GM21381 (cell line): Measurements from ENCODE around the gene MED15.
"Not testable (repeated sequence)": the region's sequence is repeated elsewhere in the genome, so short reads cannot be mapped to it uniquely, and the experiment has no call there.

Experiments used
- ATAC-seq: cut with Tn5 transposase; IDR thresholded peaks from one replicate; pipeline ENCODE4 v1.9.1; 2021; ENCODE audit warnings: mild to moderate bottlenecking, moderate library complexity; ENCODE audit not compliant: unreplicated experiment

MED15 gene

GRCh38 chr22:20507253-20508066 lies at the start of gene MED15:
Gene MED15 (plus strand): TSS chr22:20507610. CDS start chr22:20507679, 69 bp downstream.
- ATAC-seq = peak; percentile 73

- ATAC-seq = no peak
Measured at GRCh38 chr22:20458530-20459151, 48.8 kb upstream of the MED15 start.

- no peak for ATAC-seq
Measured at GRCh38 chr22:20459152-20459542, 48.3 kb upstream of the MED15 start.

DNA sequence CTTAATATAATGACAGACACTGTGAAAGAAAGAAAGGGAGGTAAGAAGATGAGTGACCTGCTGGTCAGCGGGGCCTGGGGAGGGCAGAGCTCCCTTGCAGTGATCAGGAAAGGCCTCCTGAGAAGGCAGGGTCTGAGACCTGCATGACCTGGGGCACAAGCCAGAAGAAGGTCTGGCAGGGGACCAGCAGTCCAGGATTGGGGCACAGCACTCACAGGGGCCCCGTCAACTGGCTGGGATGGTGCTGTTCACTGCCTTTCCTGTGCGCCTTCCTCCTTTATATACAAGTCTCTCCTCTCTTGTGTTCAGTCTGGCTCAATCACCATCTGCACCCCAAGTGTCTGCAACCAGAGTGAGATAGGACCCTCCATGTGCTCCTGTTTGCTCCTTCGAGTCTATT lies 47.5 kb upstream of the MED15 start:
- ATAC-seq = no peak

DNA sequence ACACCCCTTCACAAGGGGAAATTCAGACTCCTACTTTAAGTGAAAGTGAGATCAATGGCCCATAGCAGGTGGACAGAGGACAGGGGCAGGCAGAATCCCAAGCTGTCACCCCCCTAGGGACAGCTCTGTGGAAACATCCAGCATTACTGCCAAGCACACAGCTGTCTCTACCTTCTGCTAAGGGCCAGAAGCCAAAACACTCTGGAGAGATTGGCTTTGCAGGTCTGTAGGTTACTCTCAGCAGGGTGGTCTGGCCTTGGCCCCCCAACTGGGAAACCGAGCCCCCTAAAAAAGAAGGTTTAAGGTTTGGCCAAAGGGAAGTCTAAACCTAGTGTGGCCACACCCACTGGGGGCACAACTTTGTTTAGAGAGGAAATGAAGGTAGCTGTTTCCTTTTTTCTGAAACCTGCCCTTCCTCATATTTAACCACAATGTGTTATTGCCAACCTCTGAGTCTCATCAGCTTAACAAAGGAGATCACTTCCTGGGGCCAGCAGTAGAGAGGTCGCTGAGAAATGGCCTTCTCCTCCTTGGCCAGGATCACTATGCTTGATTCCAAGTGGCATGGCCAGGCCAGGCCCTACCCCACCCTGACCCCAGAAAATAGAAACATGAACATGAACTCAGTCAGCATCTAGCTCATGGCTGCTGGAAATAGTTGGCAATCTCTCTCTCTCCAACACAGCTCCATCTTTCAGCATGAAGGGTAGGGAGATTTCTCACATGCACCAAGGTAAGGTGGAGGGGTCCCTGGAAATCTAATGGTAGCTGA lies 43.9 kb upstream of the MED15 start:
- no peak for ATAC-seq

DNA sequence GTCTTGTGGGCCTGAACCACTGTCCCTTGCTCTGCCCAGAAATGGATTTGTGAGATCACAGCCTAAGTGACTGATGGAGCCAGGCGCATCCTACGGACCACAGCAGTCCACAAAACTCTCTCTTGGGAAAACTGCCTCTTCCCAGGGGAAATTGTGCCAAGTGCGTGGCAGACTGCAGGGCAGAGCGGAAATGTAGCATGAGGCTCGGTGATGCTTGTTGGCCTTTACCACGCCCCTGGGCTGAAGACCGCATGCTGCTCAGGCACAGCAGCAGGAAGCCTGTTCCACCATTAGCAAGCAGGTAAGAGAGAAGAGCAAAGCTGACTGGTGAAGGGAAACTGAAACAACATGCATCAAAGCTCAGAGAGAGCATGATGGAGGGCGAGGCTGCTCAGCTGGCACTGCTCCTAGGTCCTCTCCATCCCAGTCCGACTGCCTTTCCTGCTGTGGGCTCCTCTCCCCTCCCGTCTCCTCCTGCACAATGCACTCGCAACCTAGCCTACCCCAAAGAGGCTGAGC lies 43.3 kb upstream of the MED15 start:
- ATAC-seq = no peak

GRCh38 chr22:20464912-20465758 lies 42.3 kb upstream of the MED15 start:
- ATAC-seq = no peak

GRCh38 chr22:20465759-20466077 lies 41.7 kb upstream of the MED15 start:
- no peak for ATAC-seq

GRCh38 chr22:20466659-20467379 lies 40.6 kb upstream of the MED15 start:
- ATAC-seq = no peak

DNA sequence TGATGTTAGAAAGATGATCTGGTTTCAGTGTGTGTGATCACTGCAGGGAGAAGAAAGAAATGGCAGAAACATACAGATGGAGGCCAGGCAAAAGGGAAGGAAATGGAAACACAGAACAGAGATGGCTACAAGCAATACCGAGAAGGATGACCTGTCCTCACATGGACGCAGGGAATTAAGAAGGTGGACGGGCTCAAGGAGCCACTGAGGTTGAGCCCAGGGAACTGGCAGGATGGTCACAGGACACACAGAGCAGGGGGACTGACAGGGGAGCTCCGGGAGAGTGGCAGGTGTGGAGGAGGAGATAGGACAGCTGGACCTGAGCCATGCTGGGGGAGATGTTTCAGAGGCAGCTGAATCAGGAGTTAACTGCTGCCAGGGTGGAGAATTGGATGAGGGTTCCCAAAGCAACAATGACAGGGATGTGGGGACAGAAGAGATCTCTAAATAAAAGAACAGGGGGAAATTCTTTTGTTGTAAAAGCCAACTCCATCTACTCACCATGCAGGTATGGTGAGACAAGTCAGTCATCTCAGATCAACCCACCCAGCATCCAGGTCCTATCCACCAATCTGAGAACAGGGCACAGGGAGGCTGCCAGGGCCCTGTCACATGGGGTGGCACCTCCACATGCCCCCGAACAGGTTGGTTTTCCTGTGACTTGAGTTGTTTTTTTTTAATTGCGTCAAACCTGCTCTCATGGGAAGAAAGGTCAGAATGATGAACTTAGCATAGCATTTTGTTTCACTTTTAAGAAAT lies 38.1 kb upstream of the MED15 start:
- ATAC-seq = no peak

- not testable (repeated sequence) for ATAC-seq
Measured at GRCh38 chr22:20470525-20470924, 36.9 kb upstream of the MED15 start.

- ATAC-seq = no peak
Measured at GRCh38 chr22:20471126-20471833, 36.1 kb upstream of the MED15 start.

DNA sequence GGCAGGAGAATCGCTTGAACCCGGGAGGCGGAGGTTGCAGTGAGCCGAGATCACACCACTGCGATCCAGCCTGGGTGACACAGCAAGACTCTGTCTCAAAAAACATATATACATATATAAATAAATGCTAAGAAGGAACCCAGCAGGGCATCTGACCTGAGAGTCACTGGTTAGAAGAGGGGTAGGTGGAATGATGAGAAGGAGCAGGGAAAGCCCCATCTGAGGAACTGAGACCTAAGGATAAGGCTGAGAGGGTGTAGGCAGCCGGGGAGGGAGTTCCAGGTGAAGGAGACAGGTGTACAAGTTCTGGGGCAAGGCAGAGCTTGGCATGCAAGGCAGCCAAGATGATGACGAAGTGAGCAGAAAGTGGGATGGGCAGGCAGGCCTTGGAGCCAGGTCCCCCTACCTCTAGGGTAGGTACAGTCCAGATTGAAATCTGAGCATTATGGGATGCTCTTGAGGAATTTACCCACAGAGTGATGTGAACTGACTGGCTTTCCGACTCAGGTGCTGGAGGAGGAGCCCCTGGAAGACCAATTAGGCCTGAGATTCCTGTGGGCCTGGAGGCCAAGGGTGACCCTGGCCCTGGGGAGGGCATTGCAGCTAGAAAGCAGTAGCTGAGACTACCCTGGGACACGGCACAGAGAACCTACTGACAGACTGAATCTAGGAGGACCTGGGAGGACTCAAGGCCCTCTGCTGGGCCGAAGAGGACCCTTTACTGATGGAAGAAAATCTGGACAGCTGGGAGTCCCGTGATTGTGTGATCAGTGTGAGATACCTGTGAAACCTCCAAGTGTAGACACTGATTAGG lies 34.6 kb upstream of the MED15 start:
- no peak for ATAC-seq

DNA sequence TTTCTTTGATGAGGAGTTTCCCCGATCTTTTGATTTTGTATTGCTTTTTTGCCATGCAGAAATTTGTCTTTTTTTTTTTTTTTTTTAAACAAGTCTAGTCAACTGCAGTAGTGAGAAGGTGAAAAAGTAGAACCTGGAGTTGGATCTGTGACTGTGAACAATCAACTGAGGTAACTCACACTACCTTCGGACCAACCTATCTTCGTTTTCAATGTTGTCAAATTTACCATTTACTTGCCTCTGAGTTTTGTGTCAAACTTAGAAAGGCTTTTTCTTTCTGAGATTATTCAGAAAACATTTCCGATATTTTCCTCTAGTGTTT lies 32.3 kb upstream of the MED15 start:
- ATAC-seq = no peak

GRCh38 chr22:20475569-20475968 lies 31.8 kb upstream of the MED15 start:
- ATAC-seq = not testable (repeated sequence)

DNA sequence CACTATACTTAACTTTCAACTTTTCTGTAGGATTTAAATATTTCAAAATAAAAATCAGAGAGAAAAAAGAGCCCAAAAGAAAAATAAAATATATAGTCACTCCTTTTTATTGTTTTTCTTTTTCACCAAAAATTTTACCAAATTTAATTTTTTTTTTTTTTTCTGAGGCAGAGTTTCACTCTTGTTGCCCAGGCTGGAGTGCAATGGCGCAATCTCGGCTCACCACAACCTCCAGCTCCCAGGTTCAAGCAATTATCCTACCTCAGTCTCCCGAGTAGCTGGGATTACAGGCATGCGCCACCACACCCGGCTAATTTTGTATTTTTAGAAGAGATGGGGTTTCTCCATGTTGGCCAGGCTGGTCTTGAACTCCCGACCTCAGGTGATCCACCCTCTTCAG lies 29.4 kb upstream of the MED15 start:
- ATAC-seq = not testable (repeated sequence)

GRCh38 chr22:20479612-20480196 lies 27.7 kb upstream of the MED15 start:
- no peak for ATAC-seq

DNA sequence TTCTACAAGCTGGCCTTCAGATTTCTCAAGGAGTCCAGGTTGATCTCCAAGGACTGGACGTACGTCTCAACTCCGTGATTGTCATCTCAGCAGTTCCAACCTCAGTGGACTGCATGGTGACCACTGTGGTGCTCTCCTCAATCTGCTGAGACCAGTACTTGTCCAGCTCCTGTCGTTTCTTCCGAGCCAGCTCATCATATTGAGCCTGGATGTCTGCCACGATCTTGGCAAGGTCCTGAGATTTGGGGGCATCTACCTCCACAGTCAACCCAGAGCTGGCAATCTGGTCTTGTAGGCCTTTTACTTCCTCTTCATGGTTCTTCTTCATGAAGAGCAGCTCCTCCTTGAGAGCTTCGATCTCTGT lies 24.3 kb upstream of the MED15 start:
- not testable (repeated sequence) for ATAC-seq
